GM23248 (cell line): Measurements from ENCODE around the gene TARS1.

Source experiments
- EZH2 ChIP-seq: fragments of 200-600 bp; sonication (generic); IDR thresholded peaks from 2 replicates; pipeline ENCODE4 v1.6.1; 2018; ENCODE audit warnings: antibody characterized with exemption, mild to moderate bottlenecking; ENCODE audit not compliant: insufficient read depth, poor library complexity, severe bottlenecking
- EZH2phosphoT487 ChIP-seq: fragments of 200-600 bp; sonication (generic); IDR thresholded peaks from 2 replicates; pipeline ENCODE4 v1.6.1; 2018; ENCODE audit warnings: antibody characterized with exemption, moderate library complexity, mild to moderate bottlenecking, low read depth; ENCODE audit not compliant: insufficient read depth

GRCh38 chr5:33474004-33474403 lies 33.2 kb downstream of the TARS1 start:
- TF ChIP-seq EZH2phosphoT487 (no peak), EZH2 (no peak)
